HepG2 (cell line): ENCODE results near the gene NCKAP5L. TPM values are rescaled to one million over a fixed set of nuclear protein-coding genes. Genes with fewer than 3 reads are reported as not detected.

Experiments used
- ATAC-seq: fragments of 200-7000 bp; cut with Tn5 transposase; 3 replicates; pipeline ENCODE4 v1.9.1; 2020; ENCODE audit warnings: mild to moderate bottlenecking, moderate library complexity
- BruUV-seq: library from RNA; stranded (reverse); fragments of 400-500 nt; replicated peaks from 2 replicates; lab custom pipeline; 2021; lab: Mats Ljungman, UMichigan
- CTCF ChIA-PET: fragments of 300-600 bp; formaldehyde crosslinking; extraction: SDS; loops from one replicate; lab custom pipeline; 2021; ENCODE audit warnings: low total read pairs, inconsistent platforms, low intra/inter-chr PET ratio; lab: Yijun Ruan, JAX
- POLR2A ChIA-PET: fragments of 350-600 bp; sonication (Branson Sonifier 250); formaldehyde crosslinking; loops from one replicate; lab custom pipeline; 2020; ENCODE audit warnings: antibody characterized with exemption, inconsistent platforms; lab: Yijun Ruan, JAX
- DNase-seq: peaks from one replicate; pipeline ENCODE4 v3.0.0-alpha.2; 2015; ENCODE audit warnings: low spot score
- FAIRE-seq: peaks from 3 replicates; lab custom pipeline; 2011; peaks lifted over from hg19 to GRCh38; lab: Jason Lieb, UNC
- H2AFZ ChIP-seq: one replicate; pipeline ENCODE4 v1.6.1; 2011; ENCODE audit warnings: low read length, inconsistent platforms
- H3K27ac ChIP-seq: fragments of 300-600 bp; 3 replicates; pipeline ENCODE4 v1.8.0; 2011; ENCODE audit warnings: mixed run types, mild to moderate bottlenecking, mixed read lengths, low read length, inconsistent platforms; ENCODE audit not compliant: insufficient read depth; ENCODE audit errors: extremely low read length
- H3K27me3 ChIP-seq, 2 experiments: fragments of 200-600 bp in 1 of 2; 2 replicates in 1 of 2; 3 replicates in 1 of 2; pipeline versions ENCODE4 v1.6.0 to v1.8.0; 2011; ENCODE audit warnings: low read length in 2 of 2, mild to moderate bottlenecking in 2 of 2, moderate library complexity in 2 of 2, inconsistent platforms in 1 of 2; ENCODE audit not compliant: insufficient read depth in 2 of 2, control insufficient read depth in 1 of 2
- H3K36me3 ChIP-seq, 2 experiments: fragments of 200-600 bp in 1 of 2; replicated peaks in 1 of 2; 2 replicates in 1 of 2; 3 replicates in 1 of 2; pipeline versions ENCODE4 v1.5.1 to v1.8.0; 2011; ENCODE audit warnings: low read length in 2 of 2, inconsistent platforms in 1 of 2; ENCODE audit not compliant: insufficient read depth in 2 of 2, control insufficient read depth in 1 of 2
- H3K4me1 ChIP-seq: 2 replicates; pipeline ENCODE4 v1.5.1; 2012; ENCODE audit warnings: low read length, inconsistent platforms; ENCODE audit not compliant: insufficient read depth
- H3K4me2 ChIP-seq: 2 replicates; pipeline ENCODE4 v1.6.0; 2011; ENCODE audit warnings: low read depth, low read length, inconsistent platforms
- H3K4me3 ChIP-seq, 3 experiments: fragments of 200-600 bp in 1 of 3; sonication (generic), shearing (Covaris generic) in 1 of 3; replicated peaks in 1 of 3; 2 replicates each; pipeline ENCODE4 v1.5.1; 2011 to 2016; ENCODE audit warnings: low read length in 3 of 3, inconsistent platforms in 2 of 3, low read depth in 2 of 3, mild to moderate bottlenecking in 2 of 3, control low read depth in 1 of 3, mixed read lengths in 1 of 3; ENCODE audit not compliant: insufficient read depth in 1 of 3
- H3K79me2 ChIP-seq: one replicate; pipeline ENCODE4 v1.6.1; 2011; ENCODE audit warnings: low read length, inconsistent platforms; ENCODE audit not compliant: insufficient read depth
- H3K9ac ChIP-seq: 2 replicates; pipeline ENCODE4 v1.6.0; 2011; ENCODE audit warnings: mild to moderate bottlenecking, low read depth, low read length, inconsistent platforms; ENCODE audit not compliant: insufficient read depth
- H3K9me3 ChIP-seq: 2 replicates; pipeline ENCODE4 v1.5.1; 2012; ENCODE audit warnings: mild to moderate bottlenecking, low read length
- H4K20me1 ChIP-seq: 2 replicates; pipeline ENCODE4 v1.6.0; 2011; ENCODE audit warnings: inconsistent platforms, mild to moderate bottlenecking, low read length, moderate library complexity; ENCODE audit not compliant: insufficient read depth
- AGO2 ChIP-seq: fragments of 200-400 bp; formaldehyde crosslinking; optimal IDR thresholded peaks from 2 replicates; pipeline ENCODE3; 2017; ENCODE audit warnings: mild to moderate bottlenecking, low read depth, low read length, moderate library complexity
- ATF6 ChIP-seq: sonication (generic); formaldehyde crosslinking; conservative IDR thresholded peaks from 2 replicates; pipeline ENCODE4 v1.4.0; 2020; ENCODE audit warnings: missing genetic modification reagents
- HNRNPH1 ChIP-seq: fragments of 200-400 bp; formaldehyde crosslinking; optimal IDR thresholded peaks from 2 replicates; pipeline ENCODE3; 2017; ENCODE audit warnings: mild to moderate bottlenecking, low read depth, low read length
- MAZ ChIP-seq, 2 experiments: sonication (generic) in 1 of 2; formaldehyde crosslinking in 1 of 2; IDR thresholded peaks; 2 replicates each; pipeline versions ENCODE4 v1.5.0 to v1.6.1; 2012 to 2020; ENCODE audit warnings: low read depth in 2 of 2, mild to moderate bottlenecking in 2 of 2, borderline replicate concordance in 1 of 2, improper control_type of control experiment in 1 of 2, low read length in 1 of 2, missing genetic modification reagents in 1 of 2, moderate library complexity in 1 of 2
- ZNF597 ChIP-seq: sonication (generic); formaldehyde crosslinking; IDR thresholded peaks from 2 replicates; pipeline ENCODE4 v1.5.0; 2020; ENCODE audit warnings: missing genetic modification reagents
- ZNF784 ChIP-seq: sonication (generic); formaldehyde crosslinking; IDR thresholded peaks from 2 replicates; pipeline ENCODE4 v1.5.1; 2020; ENCODE audit warnings: missing genetic modification reagents, mild to moderate bottlenecking, borderline replicate concordance
- ZNF879 ChIP-seq: sonication (generic); formaldehyde crosslinking; IDR thresholded peaks from 2 replicates; pipeline ENCODE4 v1.8.1; 2023; ENCODE audit warnings: missing genetic modification reagents
- ZXDC ChIP-seq: sonication (generic); formaldehyde crosslinking; IDR thresholded peaks from 2 replicates; pipeline ENCODE4 v1.5.0; 2020; ENCODE audit warnings: mild to moderate bottlenecking, missing genetic modification reagents
- WGBS: methylation state at CpG from one replicate; pipeline ENCODE4 v1.1.6; 2017; ENCODE audit warnings: low lambda C conversion rate; 5-methylcytosine and 5-hydroxymethylcytosine counted together
- in situ Hi-C: cut with HindIII; loops from 2 replicates; pipeline ENCODE4 v1.10.0; 2017; ENCODE audit warnings: low pct_unique_long_range_greater_than_20kb; ENCODE audit not compliant: extremely low pct_ligation_motif_present
- intact Hi-C: fragments of 100-400 bp; cut with micrococcal nuclease; formaldehyde crosslinking; loops from one replicate; pipeline ENCODE4 v1.10.0; 2022; ENCODE audit not compliant: unreplicated experiment
- polyA plus RNA-seq, 8 experiments: library from polyadenylated mRNA; depleted of rRNA in 3 of 8; stranded (reverse) in 7 of 8; unstranded in 1 of 8; fragments of >200 nt; fragmentation: Illumina TruSeq in 4 of 8; extraction: Trizol in 4 of 8; gene quantifications; 2 replicates each; pipeline versions ENCODE4 v1.2.1 to v1.2.3, GENCODE V29; 2011 to 2016; ENCODE audit warnings: low read depth in 4 of 8, missing spikeins in 1 of 8, mixed read lengths in 1 of 8; ENCODE audit not compliant: insufficient read depth in 1 of 8
- total RNA-seq, 5 experiments: library from RNA; depleted of rRNA; stranded (reverse); fragments of >200 nt; fragmentation: Illumina TruSeq; extraction: Trizol; gene quantifications; 2 replicates each; pipeline ENCODE4 v1.2.3, GENCODE V29; 2016; ENCODE audit warnings: low read depth in 1 of 5

Gene NCKAP5L
- total and polyA plus RNA-seq, 2 of the 13 experiments (the other 11 are each of a cell fraction or from before 2014, with no cell fraction given): 4.1 to 9.0 TPM

GRCh38 chr12:49794811-49795653 is 33.2 kb downstream of the NCKAP5L start:
- CTCF ChIA-PET: no interaction called here
- no peak for FAIRE-seq

GRCh38 chr12:49794021-49794420 is 34.2 kb downstream of the NCKAP5L start:
- peaks cover 7 to 20% of the 10 kb centered on the region in 2 experiments; a peak in 4 of 5 replicates for H3K36me3 ChIP-seq
- H3K9ac ChIP-seq: no peak overlapping the region
- no peaks in the 10 kb centered on the region for H3K9me3 ChIP-seq
- DNase-seq (no peak), ATAC-seq (no peak), FAIRE-seq (no peak)
- no peaks in the 10 kb centered on the region for H3K79me2 ChIP-seq
- POLR2A ChIA-PET: no interaction called here
- H3K27me3 ChIP-seq: no peaks in the 10 kb centered on the region
- H3K27ac ChIP-seq: no peak overlapping the region
- CTCF ChIA-PET: no interaction called here
- BruUV-seq: no TSS peak
- H2AFZ ChIP-seq: no peak overlapping the region
- intact Hi-C loops (no loop called here), in situ Hi-C loops (loop anchor here (5.0 kb wide), 1 partner anchor 33 kb away; the partner anchor contains the start of gene NCKAP5L)
- H3K4me3 ChIP-seq: no peak overlapping the region
- no peak overlapping the region for H3K4me2 ChIP-seq
- no peaks in the 10 kb centered on the region for H4K20me1 ChIP-seq
- H3K4me1 ChIP-seq: no peaks in the 10 kb centered on the region
- 92% methylated on average over 5 of the region's 5 CpGs for WGBS
- no peak for TF ChIP-seq ATF6 (CRISPR knock-in tag)
- no peak for TF ChIP-seq ZNF597 (CRISPR knock-in tag)
- no peak for TF ChIP-seq ZXDC

More at GRCh38 chr12:49794811-49795653, 33.2 kb downstream of the NCKAP5L start:
- Histone ChIP-seq H3K9me3 (no peaks in the 10 kb centered on the region), H3K27me3 (no peaks in the 10 kb centered on the region), H3K4me3 (no peak overlapping the region), H3K79me2 (no peaks in the 10 kb centered on the region), H4K20me1 (no peaks in the 10 kb centered on the region), H3K4me1 (peaks cover 3% of the 10 kb centered on the region; the same call in 1 of the 2 replicates), H2AFZ (no peak overlapping the region), H3K4me2 (no peak overlapping the region), H3K9ac (no peak overlapping the region), H3K27ac (no peak overlapping the region), H3K36me3 (peaks cover 8 to 24% of the 10 kb centered on the region in 2 experiments; a peak in 4 of 5 replicates)
- in situ Hi-C loops (loop anchor here (5.0 kb wide), 1 partner anchor 32 kb away; the partner anchor contains the start of gene NCKAP5L), intact Hi-C loops (no loop called here)
- no TSS peak for BruUV-seq
- TF ChIP-seq AGO2: peak; percentile 93
- TF ChIP-seq ZNF879 (CRISPR knock-in tag): no peak
- TF ChIP-seq ZNF784 (CRISPR knock-in tag): no peak
- TF ChIP-seq HNRNPH1: no peak
- no peak for TF ChIP-seq MAZ (IDR thresholded peaks at IDR 0.05; ENCODE audit: borderline replicate concordance, low read depth, low read length)
- no peak for TF ChIP-seq MAZ (CRISPR knock-in tag; IDR thresholded peaks at IDR 0.05; ENCODE audit: low read depth)
- WGBS: 95% methylated on average over 24 of the region's 32 CpGs
- DNase-seq: no peak
- POLR2A ChIA-PET: no interaction called here
- peak; percentile 10; the same call in 2 of the 3 replicates for ATAC-seq
